ENCODE results near the gene WASHC4. TPM values are rescaled to one million over a fixed set of nuclear protein-coding genes. Genes with fewer than 3 reads are reported as not detected.

Gene WASHC4
- total RNA-seq, 1 experiment from 2014 or later: 25.5 TPM

Other genes starting within 250 kb of the WASHC4 start
- 12.5 TPM for gene SLC41A2, start 149.4 kb upstream of the WASHC4 start, total RNA-seq (2021; ENCODE audit: unreplicated experiment)
- gene NOPCHAP1, start 121.4 kb upstream of the WASHC4 start, total RNA-seq (2021; ENCODE audit: unreplicated experiment): 25.6 TPM
- 1.5 TPM for gene ALDH1L2, start 23.3 kb upstream of the WASHC4 start, total RNA-seq (2021; ENCODE audit: unreplicated experiment)
- 22.6 TPM for gene APPL2, start 128.4 kb downstream of the WASHC4 start, total RNA-seq (2021; ENCODE audit: unreplicated experiment)
- 81.0 TPM for gene C12orf75, start 223.0 kb downstream of the WASHC4 start, total RNA-seq (2021; ENCODE audit: unreplicated experiment)

Measured in HCT116 (cell line).